MV-4-11 (cell line): ENCODE results near the gene GSTT4.
A peak's percentile ranks its signal among the peaks of the same experiment; 100 is the strongest.
"Not testable (repeated sequence)": the region's sequence is repeated elsewhere in the genome, so short reads cannot be mapped to it uniquely, and the experiment has no call there.

ENCODE experiments used
- DNase-seq: peaks from one replicate; lab custom pipeline; 2025; lab: John Stamatoyannopoulos, UW

Gene GSTT4

GRCh38 chr22:24005201-24005600 lies at the start of gene GSTT4:
GSTT4 (minus strand) TSS chr22:24005453; CDS start chr22:24005356, 97 bp downstream.
- DNase-seq: no peak

GRCh38 chr22:24054356-24054755 lies 49.1 kb upstream of the GSTT4 start:
- DNase-seq: no peak

GRCh38 chr22:24053481-24054226 lies 48.4 kb upstream of the GSTT4 start:
- DNase-seq: peak; percentile 95

GRCh38 chr22:24051568-24051967 lies 46.3 kb upstream of the GSTT4 start:
- DNase-seq: no peak

GRCh38 chr22:24051028-24051427 lies 45.8 kb upstream of the GSTT4 start:
- no peak for DNase-seq

GRCh38 chr22:24049978-24050377 lies 44.7 kb upstream of the GSTT4 start:
- no peak for DNase-seq

GRCh38 chr22:24049211-24049610 lies 44.0 kb upstream of the GSTT4 start:
- DNase-seq: no peak

GRCh38 chr22:24046024-24046423 lies 40.8 kb upstream of the GSTT4 start:
- DNase-seq: no peak

GRCh38 chr22:24043958-24044357 lies 38.7 kb upstream of the GSTT4 start:
- DNase-seq: peak; percentile 81

GRCh38 chr22:24043465-24043864 lies 38.2 kb upstream of the GSTT4 start:
- DNase-seq: not testable (repeated sequence)

- DNase-seq: no peak
Observed at GRCh38 chr22:24040946-24041345, 35.7 kb upstream of the GSTT4 start.

- no peak for DNase-seq
Observed at GRCh38 chr22:24039046-24039445, 33.8 kb upstream of the GSTT4 start.

- DNase-seq: no peak
Observed at GRCh38 chr22:24037851-24038765, 32.9 kb upstream of the GSTT4 start.

- DNase-seq: no peak
Observed at GRCh38 chr22:24035296-24035695, 30.0 kb upstream of the GSTT4 start.

GRCh38 chr22:24033731-24034130 lies 28.5 kb upstream of the GSTT4 start:
- DNase-seq: no peak

GRCh38 chr22:24030186-24030702 lies 25.0 kb upstream of the GSTT4 start:
- DNase-seq: no peak

- no peak for DNase-seq
Observed at GRCh38 chr22:24029304-24029703, 24.1 kb upstream of the GSTT4 start.

- no peak for DNase-seq
Observed at GRCh38 chr22:24028533-24028932, 23.3 kb upstream of the GSTT4 start.

- DNase-seq: no peak
Observed at GRCh38 chr22:24027991-24028390, 22.7 kb upstream of the GSTT4 start.

- no peak for DNase-seq
Observed at GRCh38 chr22:24027389-24027975, 22.2 kb upstream of the GSTT4 start.

GRCh38 chr22:24026733-24027132 lies 21.5 kb upstream of the GSTT4 start:
- no peak for DNase-seq

GRCh38 chr22:24026056-24026455 lies 20.8 kb upstream of the GSTT4 start:
- no peak for DNase-seq
